HepG2 (cell line): ENCODE data around the gene CYP4F8. TPM values are rescaled to one million over a fixed set of nuclear protein-coding genes. Genes with fewer than 3 reads are reported as not detected.

Experiments used
- ATAC-seq: fragments of 200-7000 bp; cut with Tn5 transposase; 3 replicates; pipeline ENCODE4 v1.9.1; 2020; ENCODE audit warnings: mild to moderate bottlenecking, moderate library complexity
- BruUV-seq: library from RNA; stranded (reverse); fragments of 400-500 nt; replicated peaks from 2 replicates; lab custom pipeline; 2021; lab: Mats Ljungman, UMichigan
- CTCF ChIA-PET: fragments of 300-600 bp; formaldehyde crosslinking; extraction: SDS; loops from one replicate; lab custom pipeline; 2021; ENCODE audit warnings: low total read pairs, inconsistent platforms, low intra/inter-chr PET ratio; lab: Yijun Ruan, JAX
- POLR2A ChIA-PET: fragments of 350-600 bp; sonication (Branson Sonifier 250); formaldehyde crosslinking; loops from one replicate; lab custom pipeline; 2020; ENCODE audit warnings: antibody characterized with exemption, inconsistent platforms; lab: Yijun Ruan, JAX
- DNase-seq: peaks from one replicate; pipeline ENCODE4 v3.0.0-alpha.2; 2015; ENCODE audit warnings: low spot score
- FAIRE-seq: peaks from 3 replicates; lab custom pipeline; 2011; peaks lifted over from hg19 to GRCh38; lab: Jason Lieb, UNC
- H2AFZ ChIP-seq: one replicate; pipeline ENCODE4 v1.6.1; 2011; ENCODE audit warnings: low read length, inconsistent platforms
- H3K27ac ChIP-seq: fragments of 300-600 bp; 3 replicates; pipeline ENCODE4 v1.8.0; 2011; ENCODE audit warnings: mixed run types, mild to moderate bottlenecking, mixed read lengths, low read length, inconsistent platforms; ENCODE audit not compliant: insufficient read depth; ENCODE audit errors: extremely low read length
- H3K27me3 ChIP-seq, 2 experiments: fragments of 200-600 bp in 1 of 2; 2 replicates in 1 of 2; 3 replicates in 1 of 2; pipeline versions ENCODE4 v1.6.0 to v1.8.0; 2011; ENCODE audit warnings: low read length in 2 of 2, mild to moderate bottlenecking in 2 of 2, moderate library complexity in 2 of 2, inconsistent platforms in 1 of 2; ENCODE audit not compliant: insufficient read depth in 2 of 2, control insufficient read depth in 1 of 2
- H3K36me3 ChIP-seq, 2 experiments: fragments of 200-600 bp in 1 of 2; replicated peaks in 1 of 2; 2 replicates in 1 of 2; 3 replicates in 1 of 2; pipeline versions ENCODE4 v1.5.1 to v1.8.0; 2011; ENCODE audit warnings: low read length in 2 of 2, inconsistent platforms in 1 of 2; ENCODE audit not compliant: insufficient read depth in 2 of 2, control insufficient read depth in 1 of 2
- H3K4me1 ChIP-seq: 2 replicates; pipeline ENCODE4 v1.5.1; 2012; ENCODE audit warnings: low read length, inconsistent platforms; ENCODE audit not compliant: insufficient read depth
- H3K4me2 ChIP-seq: 2 replicates; pipeline ENCODE4 v1.6.0; 2011; ENCODE audit warnings: low read depth, low read length, inconsistent platforms
- H3K4me3 ChIP-seq, 3 experiments: fragments of 200-600 bp in 1 of 3; sonication (generic), shearing (Covaris generic) in 1 of 3; replicated peaks in 1 of 3; 2 replicates each; pipeline ENCODE4 v1.5.1; 2011 to 2016; ENCODE audit warnings: low read length in 3 of 3, inconsistent platforms in 2 of 3, low read depth in 2 of 3, mild to moderate bottlenecking in 2 of 3, control low read depth in 1 of 3, mixed read lengths in 1 of 3; ENCODE audit not compliant: insufficient read depth in 1 of 3
- H3K79me2 ChIP-seq: one replicate; pipeline ENCODE4 v1.6.1; 2011; ENCODE audit warnings: low read length, inconsistent platforms; ENCODE audit not compliant: insufficient read depth
- H3K9ac ChIP-seq: 2 replicates; pipeline ENCODE4 v1.6.0; 2011; ENCODE audit warnings: mild to moderate bottlenecking, low read depth, low read length, inconsistent platforms; ENCODE audit not compliant: insufficient read depth
- H3K9me3 ChIP-seq: 2 replicates; pipeline ENCODE4 v1.5.1; 2012; ENCODE audit warnings: mild to moderate bottlenecking, low read length
- H4K20me1 ChIP-seq: 2 replicates; pipeline ENCODE4 v1.6.0; 2011; ENCODE audit warnings: inconsistent platforms, mild to moderate bottlenecking, low read length, moderate library complexity; ENCODE audit not compliant: insufficient read depth
- ASH2L ChIP-seq: fragments of 300-600, 200-600 bp; sonication (generic); IDR thresholded peaks from 2 replicates; pipeline ENCODE4 v1.7.0; 2017; ENCODE audit warnings: low read depth, mild to moderate bottlenecking, moderate library complexity, mixed read lengths, low read length; ENCODE audit not compliant: insufficient read length
- ATF3 ChIP-seq: sonication (generic); formaldehyde crosslinking; IDR thresholded peaks from 2 replicates; pipeline ENCODE4 v1.4.0; 2020; ENCODE audit warnings: missing genetic modification reagents
- FOXA1 ChIP-seq, 2 experiments: fragments of 450-650 bp in 1 of 2; sonication (generic) in 1 of 2; formaldehyde crosslinking in 1 of 2; IDR thresholded peaks; 2 replicates each; pipeline versions ENCODE4 v1.4.0 to v1.6.1; 2016 to 2020; ENCODE audit warnings: missing genetic modification reagents in 1 of 2
- HOXA7 ChIP-seq: sonication (generic); formaldehyde crosslinking; IDR thresholded peaks from 2 replicates; pipeline ENCODE4 v1.8.1; 2022; ENCODE audit warnings: mild to moderate bottlenecking, missing genetic modification reagents, moderate library complexity
- KLF16 ChIP-seq, 2 experiments: sonication (generic) in 1 of 2; formaldehyde crosslinking in 1 of 2; IDR thresholded peaks; 2 replicates each; pipeline versions ENCODE4 v1.6.1 to v1.8.0; 2016 to 2023; ENCODE audit warnings: missing genetic modification reagents in 2 of 2, missing compliant biosample characterization in 1 of 2
- MLX ChIP-seq: IDR thresholded peaks from 2 replicates; pipeline ENCODE4 v1.6.1; 2016
- TCF7L2 ChIP-seq: IDR thresholded peaks from 2 replicates; pipeline ENCODE4 v1.6.1; 2011; ENCODE audit warnings: mild to moderate bottlenecking, low read depth, low read length, moderate library complexity
- ZBTB4 ChIP-seq: sonication (generic); formaldehyde crosslinking; IDR thresholded peaks from 2 replicates; pipeline ENCODE4 v1.4.0; 2020; ENCODE audit warnings: missing genetic modification reagents, mild to moderate bottlenecking, borderline replicate concordance
- ZBTB40 ChIP-seq, 2 experiments: fragments of 450-650 bp in 1 of 2; sonication (generic) in 1 of 2; formaldehyde crosslinking in 1 of 2; IDR thresholded peaks; 2 replicates each; pipeline versions ENCODE4 v1.6.1 to v1.8.0; 2016 to 2022; ENCODE audit warnings: antibody characterized with exemption in 1 of 2, mild to moderate bottlenecking in 1 of 2, missing genetic modification reagents in 1 of 2
- WGBS: methylation state at CpG from one replicate; pipeline ENCODE4 v1.1.6; 2017; ENCODE audit warnings: low lambda C conversion rate; 5-methylcytosine and 5-hydroxymethylcytosine counted together
- in situ Hi-C: cut with HindIII; loops from 2 replicates; pipeline ENCODE4 v1.10.0; 2017; ENCODE audit warnings: low pct_unique_long_range_greater_than_20kb; ENCODE audit not compliant: extremely low pct_ligation_motif_present
- intact Hi-C: fragments of 100-400 bp; cut with micrococcal nuclease; formaldehyde crosslinking; loops from one replicate; pipeline ENCODE4 v1.10.0; 2022; ENCODE audit not compliant: unreplicated experiment
- polyA plus RNA-seq, 8 experiments: library from polyadenylated mRNA; depleted of rRNA in 3 of 8; stranded (reverse) in 7 of 8; unstranded in 1 of 8; fragments of >200 nt; fragmentation: Illumina TruSeq in 4 of 8; extraction: Trizol in 4 of 8; gene quantifications; 2 replicates each; pipeline versions ENCODE4 v1.2.1 to v1.2.3, GENCODE V29; 2011 to 2016; ENCODE audit warnings: low read depth in 4 of 8, missing spikeins in 1 of 8, mixed read lengths in 1 of 8; ENCODE audit not compliant: insufficient read depth in 1 of 8
- total RNA-seq, 5 experiments: library from RNA; depleted of rRNA; stranded (reverse); fragments of >200 nt; fragmentation: Illumina TruSeq; extraction: Trizol; gene quantifications; 2 replicates each; pipeline ENCODE4 v1.2.3, GENCODE V29; 2016; ENCODE audit warnings: low read depth in 1 of 5

The CYP4F8 gene
- total and polyA plus RNA-seq, 2 of the 13 experiments (the other 11 are each of a cell fraction or from before 2014, with no cell fraction given), result not detected

- Histone ChIP-seq H3K36me3 (no peaks in the 10 kb centered on the region), H3K4me3 (no peak overlapping the region), H4K20me1 (peaks cover 4% of the 10 kb centered on the region; the same call in 1 of the 2 replicates), H3K27ac (no peak overlapping the region), H3K79me2 (no peaks in the 10 kb centered on the region), H3K4me1 (peaks cover 51% of the 10 kb centered on the region), H3K27me3 (no peaks in the 10 kb centered on the region), H3K9ac (no peak overlapping the region), H3K9me3 (no peaks in the 10 kb centered on the region), H2AFZ (no peak overlapping the region), H3K4me2 (no peak overlapping the region)
- FAIRE-seq (no peak), ATAC-seq (no peak), DNase-seq (no peak)
- ChIA-PET CTCF (no interaction called here), POLR2A (interaction anchor here (2.1 kb wide), 1 partner anchor 37 kb away, joined by 6 read pairs; the partner anchor contains the start of gene CYP4F12)
- in situ Hi-C loops, result loop anchor here (25.0 kb wide), 1 partner anchor 526 kb away; the partner anchor contains the start of gene CIB3
- intact Hi-C loops, result loop anchor here (10.0 kb wide), 1 partner anchor 549 kb away; the partner anchor contains the start of gene FAM32A
- WGBS, result 67% methylated on average over 1 of the region's 2 CpGs
- no TSS peak for BruUV-seq
- TF ChIP-seq TCF7L2 (no peak), KLF16 (CRISPR knock-in tag; IDR thresholded peaks at IDR 0.05) (no peak), ZBTB40 (IDR thresholded peaks at IDR 0.05) (no peak), ZBTB40 (CRISPR knock-in tag; IDR thresholded peaks at IDR 0.05) (no peak), HOXA7 (CRISPR knock-in tag) (no peak), ZBTB4 (CRISPR knock-in tag) (no peak), FOXA1 (IDR thresholded peaks at IDR 0.05) (no peak), FOXA1 (CRISPR knock-in tag; IDR thresholded peaks at IDR 0.05) (no peak), ASH2L (no peak), ATF3 (no peak), MLX (CRISPR knock-in tag) (no peak)
Observed at GRCh38 chr19:15636026-15636425, 21.0 kb downstream of the CYP4F8 start.
